Measurements from ENCODE around the gene PDHX.

- TF ChIP-seq, protein P1, sequence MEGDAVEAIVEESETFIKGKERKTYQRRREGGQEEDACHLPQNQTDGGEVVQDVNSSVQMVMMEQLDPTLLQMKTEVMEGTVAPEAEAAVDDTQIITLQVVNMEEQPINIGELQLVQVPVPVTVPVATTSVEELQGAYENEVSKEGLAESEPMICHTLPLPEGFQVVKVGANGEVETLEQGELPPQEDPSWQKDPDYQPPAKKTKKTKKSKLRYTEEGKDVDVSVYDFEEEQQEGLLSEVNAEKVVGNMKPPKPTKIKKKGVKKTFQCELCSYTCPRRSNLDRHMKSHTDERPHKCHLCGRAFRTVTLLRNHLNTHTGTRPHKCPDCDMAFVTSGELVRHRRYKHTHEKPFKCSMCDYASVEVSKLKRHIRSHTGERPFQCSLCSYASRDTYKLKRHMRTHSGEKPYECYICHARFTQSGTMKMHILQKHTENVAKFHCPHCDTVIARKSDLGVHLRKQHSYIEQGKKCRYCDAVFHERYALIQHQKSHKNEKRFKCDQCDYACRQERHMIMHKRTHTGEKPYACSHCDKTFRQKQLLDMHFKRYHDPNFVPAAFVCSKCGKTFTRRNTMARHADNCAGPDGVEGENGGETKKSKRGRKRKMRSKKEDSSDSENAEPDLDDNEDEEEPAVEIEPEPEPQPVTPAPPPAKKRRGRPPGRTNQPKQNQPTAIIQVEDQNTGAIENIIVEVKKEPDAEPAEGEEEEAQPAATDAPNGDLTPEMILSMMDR (IDR thresholded peaks at IDR 0.05), result no peak
- TF ChIP-seq POLR2A (IDR thresholded peaks at IDR 0.05), result no peak
Measured at GRCh38 chr11:34999453-34999852, 83.0 kb downstream of the PDHX start.
